CD4-positive, alpha-beta T cell treated with Interleukin-2 at 100 ng/mL for 4 hours (primary cell): Measurements from ENCODE around the gene GPRIN3.
"Not testable (repeated sequence)": the region's sequence is repeated elsewhere in the genome, so short reads cannot be mapped to it uniquely, and the experiment has no call there.

Experiments used
- DNase-seq: peaks from one replicate; pipeline ENCODE4 v3.0.0-alpha.2; 2020; ENCODE audit warnings: low spot score

GPRIN3 gene

DNA sequence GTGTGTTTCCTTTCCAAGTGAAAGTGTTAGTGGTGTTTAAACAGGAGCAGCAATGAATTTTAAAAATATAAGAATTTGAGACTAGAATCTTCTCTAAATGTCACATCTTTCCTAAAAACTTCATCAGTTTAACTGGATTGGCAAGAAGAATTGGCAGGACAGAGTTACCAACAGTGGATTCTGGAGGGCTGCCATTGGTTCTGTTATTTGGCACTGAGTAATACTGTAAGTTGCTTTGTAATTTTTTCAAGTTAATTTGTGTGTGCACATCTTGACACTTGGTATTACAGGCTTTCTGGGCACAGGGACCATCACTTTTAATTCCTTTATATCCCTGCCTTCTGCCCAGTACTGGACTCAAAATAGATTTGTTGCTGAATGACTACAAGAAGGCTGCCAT, 4.5 kb upstream of the GPRIN3 start:
- no peak for DNase-seq

DNA sequence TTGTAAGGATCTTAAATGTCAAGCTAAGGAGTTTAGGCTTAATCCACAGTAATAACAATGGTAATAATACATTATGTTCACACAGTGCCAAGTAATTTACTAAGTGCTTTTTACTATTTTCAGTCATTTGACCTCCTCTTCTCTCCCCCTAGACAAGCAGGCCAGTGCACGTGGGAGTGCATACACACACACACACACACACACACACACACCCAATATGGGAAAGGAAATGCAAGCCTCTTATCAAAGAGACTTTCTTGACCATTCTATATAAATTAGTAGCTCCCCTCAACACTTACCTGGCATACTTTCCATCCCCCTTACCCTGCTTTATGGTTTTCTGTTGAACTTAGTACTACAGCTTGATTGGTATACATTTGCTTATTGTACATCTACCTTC, 3.8 kb upstream of the GPRIN3 start:
- no peak for DNase-seq

DNA sequence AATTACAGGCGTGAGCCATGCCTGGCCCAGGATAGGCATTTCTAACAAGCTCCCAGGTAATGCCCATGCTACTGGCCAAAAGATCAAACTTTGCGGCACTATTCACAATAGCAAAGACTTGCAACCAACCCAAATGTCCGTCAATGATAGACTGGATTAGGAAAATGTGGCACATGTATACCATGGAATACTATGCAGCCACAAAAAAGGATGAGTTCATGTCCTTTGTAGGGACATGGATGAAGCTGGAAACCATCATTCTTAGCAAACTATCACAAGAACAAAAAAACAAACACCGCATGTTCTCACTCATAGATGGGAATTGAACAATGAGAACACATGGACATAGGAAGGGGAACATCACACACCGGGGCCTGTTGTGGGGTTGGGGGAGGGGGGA, 1.6 kb upstream of the GPRIN3 start:
- DNase-seq = not testable (repeated sequence)

DNA sequence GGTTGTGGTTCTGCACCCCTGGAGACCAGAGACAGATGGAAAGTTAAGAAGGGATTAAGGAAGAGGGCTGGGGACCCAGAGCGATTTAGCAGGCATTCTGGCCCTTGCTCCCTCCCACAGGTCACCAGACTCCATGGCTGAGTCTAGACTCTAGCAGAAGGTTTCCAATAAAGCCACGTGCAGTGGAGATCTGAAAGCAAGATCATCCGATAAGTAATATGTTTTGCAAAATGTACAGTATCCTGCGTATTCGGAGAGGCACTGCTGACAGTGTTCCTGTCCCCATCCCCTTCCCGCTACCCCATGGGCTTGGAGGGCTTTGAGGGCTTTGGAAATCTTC, 531 bp upstream of the GPRIN3 start:
- DNase-seq = no peak

DNA sequence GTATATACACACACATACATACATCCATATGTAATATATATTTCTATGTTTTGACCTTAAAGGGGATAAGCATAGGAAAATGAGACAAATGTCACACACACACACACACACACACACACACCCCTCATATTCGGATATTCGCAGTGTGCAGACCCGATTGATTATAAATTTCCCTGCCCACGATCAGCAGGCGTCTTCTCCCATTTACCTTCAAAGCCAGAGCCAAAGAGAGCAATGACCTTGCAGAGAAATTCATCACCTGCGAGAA, 488 bp downstream of the GPRIN3 start:
- no peak for DNase-seq

GRCh38 chr4:89306486-89307177, 968 bp downstream of the GPRIN3 start:
- peak; percentile 46 for DNase-seq

DNA sequence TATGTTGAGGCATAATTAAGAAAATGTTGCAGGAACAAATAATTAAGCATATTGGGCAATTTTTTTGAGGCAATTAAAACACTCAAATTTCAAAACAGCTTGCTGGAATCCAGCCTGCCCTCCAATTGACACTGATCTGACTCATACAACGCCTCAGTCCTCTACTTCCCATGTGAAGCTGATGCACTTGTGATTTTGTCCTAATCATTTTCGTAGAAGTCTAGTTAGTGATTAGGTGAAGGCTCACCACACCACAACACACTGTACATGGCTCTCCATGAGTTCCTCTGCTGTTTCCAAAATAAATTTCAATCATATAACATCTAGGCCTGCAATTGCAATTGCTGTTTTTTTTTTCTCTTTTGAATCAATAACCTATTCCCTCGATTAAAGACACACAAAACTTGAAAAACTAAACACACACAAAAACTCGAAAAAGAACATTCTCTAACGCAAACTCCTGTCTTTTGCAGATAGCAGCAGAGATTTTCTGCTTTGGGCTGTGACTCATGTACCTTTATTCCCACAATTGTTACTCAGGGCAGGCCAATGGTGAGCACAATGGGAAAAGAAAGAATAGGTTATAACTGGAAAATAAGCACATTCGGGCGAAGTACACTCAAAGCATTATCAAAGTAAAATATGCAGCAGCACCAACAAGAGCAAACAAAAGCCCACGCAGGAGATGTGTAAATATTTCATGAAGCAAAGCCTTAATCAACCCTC, 1.7 kb downstream of the GPRIN3 start:
- peak; percentile 74 for DNase-seq

DNA sequence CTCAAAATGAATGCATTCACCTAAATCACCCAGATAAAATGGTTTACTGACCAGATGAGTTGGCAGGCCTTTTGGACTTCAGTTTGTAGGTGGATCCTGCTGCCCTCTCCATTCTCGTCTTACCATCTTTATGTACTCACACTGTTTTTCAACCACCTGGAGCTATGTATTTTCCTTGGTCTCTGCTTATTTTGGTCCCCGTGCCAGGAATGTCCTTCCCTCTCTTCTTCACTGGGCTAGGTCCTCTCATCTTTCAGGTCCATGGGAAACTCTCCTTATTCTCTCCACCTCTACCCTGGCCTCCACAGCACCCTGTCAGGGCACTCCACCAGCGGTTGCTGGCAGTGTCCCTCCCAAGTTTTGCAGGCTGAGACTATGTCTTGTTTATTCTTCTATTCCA, 2.6 kb downstream of the GPRIN3 start:
- DNase-seq = no peak

- DNase-seq = no peak
These were observed 3.7 kb downstream of the GPRIN3 start for GRCh38 chr4:89303814-89304388.

GRCh38 chr4:89303177-89303576, 4.4 kb downstream of the GPRIN3 start:
- peak; percentile 83 for DNase-seq

DNA sequence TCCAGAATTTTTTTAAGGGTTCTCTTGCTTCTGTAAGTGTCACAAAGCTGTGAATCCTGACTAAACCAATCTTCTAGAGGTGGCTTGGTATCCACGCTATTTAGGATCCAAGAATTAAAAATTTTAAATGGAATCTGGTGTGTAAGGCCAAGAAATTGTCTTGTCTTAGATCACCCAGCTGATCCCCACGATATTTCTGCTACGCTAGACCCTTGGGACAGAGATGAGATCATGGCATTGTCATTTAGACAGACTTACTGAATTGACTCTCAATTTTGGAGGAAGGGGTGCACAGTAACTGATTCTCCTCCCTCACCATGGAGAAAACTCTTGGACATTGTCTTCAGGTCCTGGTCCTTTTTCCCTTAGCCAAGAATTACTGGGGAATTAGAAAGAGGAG, 5.7 kb downstream of the GPRIN3 start:
- DNase-seq = no peak

GRCh38 chr4:89301003-89301402, 6.6 kb downstream of the GPRIN3 start:
- peak; percentile 38 for DNase-seq

DNA sequence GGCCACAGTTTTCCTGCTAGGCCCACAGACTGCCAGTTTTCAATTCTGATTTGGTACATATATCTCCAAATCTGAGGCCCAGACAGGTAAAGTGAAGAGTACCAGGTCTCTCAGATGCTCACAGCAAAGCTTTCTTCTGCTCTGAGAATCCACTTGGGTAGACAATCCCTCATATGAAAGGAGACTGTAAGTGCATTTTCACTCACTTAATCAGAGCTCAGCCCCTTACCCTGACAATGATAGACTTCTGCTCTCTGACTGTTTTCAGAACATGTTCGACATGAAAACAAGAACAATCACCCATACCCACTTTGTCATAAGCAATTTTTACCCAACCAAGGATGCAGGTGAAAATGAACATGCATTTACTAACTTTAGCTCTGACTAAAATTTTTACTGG, 7.1 kb downstream of the GPRIN3 start:
- no peak for DNase-seq

DNA sequence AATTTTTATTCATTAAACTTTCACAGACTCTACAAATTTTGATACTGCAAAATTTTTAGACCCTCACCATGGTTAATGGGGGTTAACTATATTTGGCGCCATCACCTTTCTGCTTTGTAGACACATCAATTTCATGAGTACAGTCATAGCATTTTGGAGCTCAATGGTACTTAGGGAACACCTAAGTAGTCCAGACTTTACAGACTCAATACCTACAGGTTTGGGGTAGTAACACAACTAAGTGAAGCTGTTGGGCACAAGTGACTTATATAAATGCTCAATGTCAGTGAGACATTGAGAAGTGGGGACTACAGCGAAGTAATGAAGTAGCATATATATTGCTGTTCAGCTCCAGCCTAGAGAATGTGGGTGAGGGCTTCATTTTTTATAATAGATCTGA, 7.5 kb downstream of the GPRIN3 start:
- no peak for DNase-seq

GRCh38 chr4:89299153-89299791, 8.3 kb downstream of the GPRIN3 start:
- peak; percentile 62 for DNase-seq

- peak; percentile 73 for DNase-seq
These were observed 8.8 kb downstream of the GPRIN3 start for GRCh38 chr4:89298788-89299152.

GRCh38 chr4:89298155-89298554, 9.4 kb downstream of the GPRIN3 start:
- peak; percentile 63 for DNase-seq

DNA sequence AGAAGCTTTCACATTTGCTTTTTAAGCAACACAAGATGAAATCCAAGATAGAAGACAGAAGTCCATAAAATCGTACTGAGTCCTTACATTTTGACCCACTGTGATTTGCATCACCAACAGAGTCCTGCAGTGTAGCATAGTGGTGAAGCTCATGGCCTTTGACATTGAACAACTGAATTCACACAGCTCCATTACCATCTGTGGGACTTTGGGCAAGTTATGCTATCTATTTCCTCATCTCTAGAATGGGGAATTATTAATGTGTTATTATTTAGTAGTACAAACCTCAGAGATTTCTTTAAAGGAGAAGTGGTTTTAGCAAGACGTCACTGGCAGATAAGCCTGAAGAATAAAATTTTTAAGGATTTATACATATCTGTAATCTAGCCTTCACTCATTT, 10.7 kb downstream of the GPRIN3 start:
- DNase-seq = no peak

- no peak for DNase-seq
These were observed 11.2 kb downstream of the GPRIN3 start for GRCh38 chr4:89296399-89296798.

GRCh38 chr4:89295415-89295927, 12.1 kb downstream of the GPRIN3 start:
- no peak for DNase-seq

- peak; percentile 76 for DNase-seq
These were observed 12.9 kb downstream of the GPRIN3 start for GRCh38 chr4:89294573-89295269.

GRCh38 chr4:89293299-89293698, 14.3 kb downstream of the GPRIN3 start:
- DNase-seq = no peak
